MM.1S (cell line): Measurements from ENCODE around the gene ESF1.
"Not testable (repeated sequence)": the region's sequence is repeated elsewhere in the genome, so short reads cannot be mapped to it uniquely, and the experiment has no call there.

ENCODE experiments used
- DNase-seq: peaks from one replicate; pipeline ENCODE4 v3.0.0-alpha.2; 2015
- H2AFZ ChIP-seq: fragments of 300-600 bp; sonication (generic); 2 replicates; pipeline ENCODE4 v1.6.0; 2016; ENCODE audit warnings: antibody characterized with exemption, low read length
- H3F3A ChIP-seq: fragments of 300-600 bp; sonication (generic); 2 replicates; pipeline ENCODE4 v1.6.1; 2016; ENCODE audit warnings: mild to moderate bottlenecking, antibody characterized with exemption, low read length, moderate library complexity, mixed read lengths; ENCODE audit not compliant: insufficient read depth
- H3K27ac ChIP-seq: fragments of 300-600 bp; sonication (generic); 2 replicates; pipeline ENCODE4 v1.5.1; 2016; ENCODE audit warnings: mild to moderate bottlenecking, low read length
- H3K27me3 ChIP-seq: fragments of 300-600 bp; sonication (generic); replicated peaks from 2 replicates; pipeline ENCODE4 v1.6.0; 2016; ENCODE audit warnings: low read length; ENCODE audit not compliant: insufficient read depth
- H3K36me3 ChIP-seq: fragments of 300-600 bp; sonication (generic); replicated peaks from 2 replicates; pipeline ENCODE4 v1.6.1; 2016; ENCODE audit warnings: mild to moderate bottlenecking, low read length, mixed read lengths; ENCODE audit not compliant: insufficient read depth
- H3K4me1 ChIP-seq: fragments of 300-600 bp; sonication (generic); 2 replicates; pipeline ENCODE4 v1.6.1; 2016; ENCODE audit warnings: low read length, mixed read lengths
- H3K4me2 ChIP-seq: fragments of 300-600 bp; sonication (generic); 2 replicates; pipeline ENCODE4 v1.6.0; 2016; ENCODE audit warnings: low read depth, low read length
- H3K4me3 ChIP-seq: fragments of 300-600 bp; sonication (generic); 2 replicates; pipeline ENCODE4 v1.5.1; 2016; ENCODE audit warnings: low read length, mixed read lengths
- H3K79me2 ChIP-seq: fragments of 300-600 bp; sonication (generic); 2 replicates; pipeline ENCODE4 v1.6.1; 2016; ENCODE audit warnings: mixed run types, low read length, mixed read lengths
- H3K9ac ChIP-seq: fragments of 300-600 bp; sonication (generic); 2 replicates; pipeline ENCODE4 v1.6.1; 2016; ENCODE audit warnings: low read length, mixed read lengths
- H3K9me2 ChIP-seq: fragments of 300-600 bp; sonication (generic); replicated peaks from 2 replicates; pipeline ENCODE4 v1.6.1; 2016; ENCODE audit warnings: mild to moderate bottlenecking, low read length, mixed read lengths; ENCODE audit not compliant: insufficient read depth
- H3K9me3 ChIP-seq: fragments of 300-600 bp; sonication (generic); replicated peaks from 2 replicates; pipeline ENCODE4 v1.6.1; 2016; ENCODE audit warnings: mild to moderate bottlenecking, low read length, mixed read lengths; ENCODE audit not compliant: insufficient read depth
- H4K20me1 ChIP-seq: fragments of 300-600 bp; sonication (generic); 2 replicates; pipeline ENCODE4 v1.6.1; 2016; ENCODE audit warnings: mild to moderate bottlenecking, low read length, moderate library complexity, mixed read lengths; ENCODE audit not compliant: insufficient read depth
- EZH2 ChIP-seq: fragments of 300-600 bp; sonication (generic); optimal IDR thresholded peaks from 2 replicates; pipeline ENCODE3; 2017; ENCODE audit warnings: low read depth, mild to moderate bottlenecking, antibody characterized with exemption, low read length, mixed read lengths
- EZH2phosphoT487 ChIP-seq: fragments of 300-600 bp; sonication (generic); IDR thresholded peaks from 2 replicates; pipeline ENCODE4 v1.6.1; 2018; ENCODE audit warnings: antibody characterized with exemption, low read length
- TF ChIP-seq, protein P1 (sequence below): fragments of 300-600 bp; sonication (generic); IDR thresholded peaks from 2 replicates; pipeline ENCODE4 v1.5.1; 2016; ENCODE audit warnings: antibody characterized with exemption, low read length, mixed read lengths

Gene ESF1

DNA sequence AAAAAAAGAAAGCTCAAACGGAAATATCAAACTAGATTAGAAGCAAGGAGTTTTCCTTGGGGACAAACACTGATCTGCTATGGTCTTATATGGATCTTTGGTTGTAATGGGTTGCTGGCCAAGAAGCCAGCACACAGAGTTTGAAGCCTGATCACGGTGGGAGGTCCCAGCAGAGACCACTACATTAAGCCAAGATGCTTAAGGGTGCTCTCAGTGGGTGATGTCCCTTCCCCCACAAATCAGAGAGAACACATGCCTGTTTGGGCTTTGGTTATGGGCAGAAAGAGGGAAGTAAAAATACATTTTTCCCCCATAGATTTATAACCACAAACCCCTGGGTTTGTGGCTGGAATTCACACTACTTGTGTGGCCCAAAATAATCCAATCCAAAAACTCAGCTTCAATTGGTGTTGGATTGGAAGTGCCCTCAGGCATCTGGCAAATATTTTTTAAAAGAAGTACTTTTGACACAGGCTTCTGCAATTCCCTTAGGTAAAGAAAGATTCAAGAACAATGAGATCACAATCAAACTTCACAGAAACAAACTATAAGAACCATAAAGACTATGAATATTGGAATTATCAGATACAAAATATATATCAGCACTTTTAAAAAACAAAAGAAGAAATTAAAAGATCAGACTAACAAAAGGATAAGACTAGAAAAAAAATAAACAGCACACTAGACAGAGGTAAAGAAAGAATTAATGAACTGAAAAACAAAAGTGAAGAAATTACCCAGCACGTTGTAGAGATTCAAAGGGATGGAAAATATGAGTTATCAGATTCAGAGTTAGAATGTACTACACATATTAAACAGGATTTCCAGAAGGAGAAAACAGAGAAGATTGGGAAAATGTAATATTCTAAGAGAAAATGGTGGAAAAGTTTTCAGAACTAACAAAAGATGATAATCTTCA is 44.7 kb downstream of the ESF1 start:
- Histone ChIP-seq H3K4me3 (no peak overlapping the region), H3K36me3 (no peaks in the 10 kb centered on the region), H2AFZ (no peak overlapping the region), H3K9ac (no peak overlapping the region), H3K4me2 (no peak overlapping the region), H3K4me1 (no peaks in the 10 kb centered on the region), H3F3A (no peaks in the 10 kb centered on the region), H3K27ac (no peak overlapping the region), H3K79me2 (no peaks in the 10 kb centered on the region), H3K9me3 (no peaks in the 10 kb centered on the region), H3K9me2 (no peaks in the 10 kb centered on the region), H3K27me3 (no peaks in the 10 kb centered on the region), H4K20me1 (no peaks in the 10 kb centered on the region)
- no peak for TF ChIP-seq EZH2phosphoT487
- TF ChIP-seq EZH2: no peak
- TF ChIP-seq, protein P1, sequence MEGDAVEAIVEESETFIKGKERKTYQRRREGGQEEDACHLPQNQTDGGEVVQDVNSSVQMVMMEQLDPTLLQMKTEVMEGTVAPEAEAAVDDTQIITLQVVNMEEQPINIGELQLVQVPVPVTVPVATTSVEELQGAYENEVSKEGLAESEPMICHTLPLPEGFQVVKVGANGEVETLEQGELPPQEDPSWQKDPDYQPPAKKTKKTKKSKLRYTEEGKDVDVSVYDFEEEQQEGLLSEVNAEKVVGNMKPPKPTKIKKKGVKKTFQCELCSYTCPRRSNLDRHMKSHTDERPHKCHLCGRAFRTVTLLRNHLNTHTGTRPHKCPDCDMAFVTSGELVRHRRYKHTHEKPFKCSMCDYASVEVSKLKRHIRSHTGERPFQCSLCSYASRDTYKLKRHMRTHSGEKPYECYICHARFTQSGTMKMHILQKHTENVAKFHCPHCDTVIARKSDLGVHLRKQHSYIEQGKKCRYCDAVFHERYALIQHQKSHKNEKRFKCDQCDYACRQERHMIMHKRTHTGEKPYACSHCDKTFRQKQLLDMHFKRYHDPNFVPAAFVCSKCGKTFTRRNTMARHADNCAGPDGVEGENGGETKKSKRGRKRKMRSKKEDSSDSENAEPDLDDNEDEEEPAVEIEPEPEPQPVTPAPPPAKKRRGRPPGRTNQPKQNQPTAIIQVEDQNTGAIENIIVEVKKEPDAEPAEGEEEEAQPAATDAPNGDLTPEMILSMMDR: no peak
- DNase-seq: no peak

DNA sequence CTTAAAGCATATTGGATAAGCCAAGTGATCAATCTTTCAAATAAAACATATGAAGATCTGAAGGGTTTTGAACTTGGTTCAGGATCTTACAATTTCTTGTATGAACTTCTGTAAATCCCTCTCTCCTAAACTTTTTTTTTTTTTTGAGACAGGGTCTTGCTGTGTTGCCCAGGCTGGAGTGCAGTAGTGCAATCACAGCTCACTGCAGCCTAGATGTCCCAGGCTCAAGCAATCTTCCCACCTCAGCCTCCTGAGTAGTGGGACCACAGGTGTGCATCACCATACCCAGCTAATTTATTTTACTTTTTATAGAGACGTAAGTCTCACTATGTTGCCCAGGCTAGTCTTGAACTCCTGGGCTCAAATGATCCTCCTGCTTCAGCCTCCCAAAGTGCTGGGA is 46.5 kb downstream of the ESF1 start:
- not testable (repeated sequence) for H3K9ac ChIP-seq, H3K79me2 ChIP-seq, H3K27me3 ChIP-seq, H3K4me1 ChIP-seq, H2AFZ ChIP-seq, H3K9me3 ChIP-seq, DNase-seq, H4K20me1 ChIP-seq, H3F3A ChIP-seq, H3K4me3 ChIP-seq, H3K36me3 ChIP-seq, H3K27ac ChIP-seq, H3K9me2 ChIP-seq, H3K4me2 ChIP-seq

DNA sequence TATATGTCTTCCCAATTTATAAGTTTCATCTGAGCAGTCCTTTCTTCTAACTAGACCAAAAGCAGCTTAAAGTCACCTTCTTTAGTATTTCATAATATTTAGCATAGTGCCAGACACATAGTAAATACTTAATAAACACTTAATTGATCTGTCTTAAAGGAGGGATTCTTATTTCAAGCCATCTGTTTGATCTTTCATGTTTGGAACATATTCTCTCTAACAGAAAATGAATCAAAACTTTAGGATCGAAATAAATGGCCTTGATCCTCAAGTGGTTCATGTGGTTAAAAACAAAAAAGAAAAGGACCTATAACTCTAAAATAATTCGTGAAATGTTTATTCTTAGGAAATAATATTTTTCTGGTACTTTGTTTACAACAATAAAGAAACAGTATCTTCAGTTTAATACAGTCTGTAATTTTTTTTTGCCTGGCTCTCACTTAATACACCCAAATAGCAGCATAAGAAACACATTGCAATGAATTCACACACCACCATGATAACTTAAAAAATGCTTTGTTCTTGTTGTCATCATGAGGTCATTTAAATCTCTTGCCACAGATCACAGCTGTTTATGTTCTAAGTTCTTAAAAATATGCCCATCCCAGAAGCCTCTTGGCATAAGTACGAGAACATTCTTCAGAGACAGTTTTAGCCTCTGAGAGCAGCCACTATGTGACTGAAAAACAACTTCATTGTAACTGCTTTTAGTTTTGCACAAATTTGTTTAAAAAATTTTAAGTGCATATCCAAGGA is 48.1 kb downstream of the ESF1 start:
- Histone ChIP-seq H3F3A (no peaks in the 10 kb centered on the region), H3K4me1 (no peaks in the 10 kb centered on the region), H3K79me2 (no peaks in the 10 kb centered on the region), H3K4me2 (no peak overlapping the region), H3K4me3 (no peak overlapping the region), H3K9ac (no peak overlapping the region), H4K20me1 (no peaks in the 10 kb centered on the region), H3K9me3 (no peaks in the 10 kb centered on the region), H3K9me2 (no peaks in the 10 kb centered on the region), H2AFZ (no peak overlapping the region), H3K27me3 (no peaks in the 10 kb centered on the region), H3K27ac (no peak overlapping the region), H3K36me3 (peaks cover 4% of the 10 kb centered on the region; the same call in 1 of the 2 replicates)
- TF ChIP-seq, protein P1: no peak
- TF ChIP-seq EZH2: no peak
- no peak for DNase-seq

DNA sequence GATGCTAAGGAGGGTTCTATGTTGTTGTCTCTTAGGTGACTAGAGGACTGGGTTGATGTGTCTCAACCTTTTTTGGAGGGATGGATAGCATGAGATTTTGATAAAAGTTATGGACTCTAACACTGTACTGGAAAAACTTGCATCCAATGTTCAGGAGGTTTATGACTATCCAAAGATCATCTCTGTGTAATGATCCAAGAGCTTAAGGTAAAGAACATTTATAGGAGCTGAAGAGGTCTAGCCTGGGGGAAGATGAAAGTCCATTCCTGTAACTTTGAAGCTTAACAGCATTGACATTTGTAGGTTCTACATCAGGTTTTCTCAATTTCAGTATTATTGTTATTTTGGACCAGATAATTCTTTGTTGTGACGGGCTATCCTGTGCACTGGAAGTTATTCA is 48.9 kb downstream of the ESF1 start:
- TF ChIP-seq, protein P1: no peak
- TF ChIP-seq EZH2 (no peak), EZH2phosphoT487 (no peak)
- Histone ChIP-seq H3K4me1 (no peaks in the 10 kb centered on the region), H3K4me2 (no peak overlapping the region), H3K4me3 (no peak overlapping the region), H2AFZ (no peak overlapping the region), H3K36me3 (peaks cover 4% of the 10 kb centered on the region; the same call in 1 of the 2 replicates), H3K27me3 (no peaks in the 10 kb centered on the region), H3K27ac (no peak overlapping the region), H3K9me2 (no peaks in the 10 kb centered on the region), H3F3A (no peaks in the 10 kb centered on the region), H4K20me1 (no peaks in the 10 kb centered on the region), H3K9me3 (no peaks in the 10 kb centered on the region), H3K9ac (no peak overlapping the region), H3K79me2 (no peaks in the 10 kb centered on the region)
- no peak for DNase-seq
